ENCODE measurements around the gene OR4D1.

The OR4D1 gene

GRCh38 chr17:58184308-58184985 is 36.3 kb downstream of the OR4D1 start:
- no peak overlapping the region for H3K9ac ChIP-seq (ENCODE audit: low read depth, low read length)

GRCh38 chr17:58184986-58185761 is 37.0 kb downstream of the OR4D1 start:
- Histone ChIP-seq H3K9ac (ENCODE audit: low read depth, low read length) (no peak overlapping the region), H3K9me3 (ENCODE audit: insufficient read depth, low read depth, low read length) (no peaks in the 10 kb centered on the region), H3K4me1 (ENCODE audit: insufficient read depth, low read length) (no peaks in the 10 kb centered on the region), H3K27ac (ENCODE audit: low read length) (no peak overlapping the region), H3K36me3 (ENCODE audit: insufficient read depth, low read depth, low read length) (no peaks in the 10 kb centered on the region), H3K4me3 (ENCODE audit: low read length) (no peak overlapping the region), H3K27me3 (ENCODE audit: insufficient read depth, low read length) (no peaks in the 10 kb centered on the region; the same call in 1 of the 2 replicates)

More at GRCh38 chr17:58184308-58184985, 36.3 kb downstream of the OR4D1 start:
- H3K9me3 ChIP-seq (ENCODE audit: insufficient read depth, low read depth, low read length): no peaks in the 10 kb centered on the region
- H3K27ac ChIP-seq (ENCODE audit: low read length): no peak overlapping the region
- no peaks in the 10 kb centered on the region for H3K4me1 ChIP-seq (ENCODE audit: insufficient read depth, low read length)
- H3K4me3 ChIP-seq (ENCODE audit: low read length): no peak overlapping the region
- no peaks in the 10 kb centered on the region for H3K36me3 ChIP-seq (ENCODE audit: insufficient read depth, low read depth, low read length)
- no peaks in the 10 kb centered on the region; the same call in 1 of the 2 replicates for H3K27me3 ChIP-seq (ENCODE audit: insufficient read depth, low read length)

GRCh38 chr17:58186591-58186990 is 38.4 kb downstream of the OR4D1 start:
- Histone ChIP-seq H3K4me3 (ENCODE audit: low read length) (no peak overlapping the region), H3K9ac (ENCODE audit: low read depth, low read length) (no peak overlapping the region), H3K9me3 (ENCODE audit: insufficient read depth, low read depth, low read length) (no peaks in the 10 kb centered on the region), H3K27me3 (ENCODE audit: insufficient read depth, low read length) (no peaks in the 10 kb centered on the region; the same call in 1 of the 2 replicates), H3K36me3 (ENCODE audit: insufficient read depth, low read depth, low read length) (no peaks in the 10 kb centered on the region), H3K4me1 (ENCODE audit: insufficient read depth, low read length) (no peaks in the 10 kb centered on the region), H3K27ac (ENCODE audit: low read length) (no peak overlapping the region)

- H3K4me1 ChIP-seq (ENCODE audit: insufficient read depth, low read length): no peaks in the 10 kb centered on the region
- no peak overlapping the region for H3K27ac ChIP-seq (ENCODE audit: low read length)
- no peaks in the 10 kb centered on the region for H3K36me3 ChIP-seq (ENCODE audit: insufficient read depth, low read depth, low read length)
- H3K27me3 ChIP-seq (ENCODE audit: insufficient read depth, low read length): no peaks in the 10 kb centered on the region; the same call in 1 of the 2 replicates
- H3K9me3 ChIP-seq (ENCODE audit: insufficient read depth, low read depth, low read length): no peaks in the 10 kb centered on the region
- no peak overlapping the region for H3K9ac ChIP-seq (ENCODE audit: low read depth, low read length)
- no peak overlapping the region for H3K4me3 ChIP-seq (ENCODE audit: low read length)
These were observed 38.9 kb downstream of the OR4D1 start for GRCh38 chr17:58187063-58187462.

- Histone ChIP-seq H3K4me1 (ENCODE audit: insufficient read depth, low read length) (no peaks in the 10 kb centered on the region), H3K27me3 (ENCODE audit: insufficient read depth, low read length) (no peaks in the 10 kb centered on the region; the same call in 1 of the 2 replicates), H3K9me3 (ENCODE audit: insufficient read depth, low read depth, low read length) (no peaks in the 10 kb centered on the region), H3K36me3 (ENCODE audit: insufficient read depth, low read depth, low read length) (no peaks in the 10 kb centered on the region), H3K4me3 (ENCODE audit: low read length) (no peak overlapping the region), H3K27ac (ENCODE audit: low read length) (no peak overlapping the region), H3K9ac (ENCODE audit: low read depth, low read length) (no peak overlapping the region)
These were observed 39.5 kb downstream of the OR4D1 start for GRCh38 chr17:58187675-58188074.

- no peaks in the 10 kb centered on the region for H3K36me3 ChIP-seq (ENCODE audit: insufficient read depth, low read depth, low read length)
- H3K4me1 ChIP-seq (ENCODE audit: insufficient read depth, low read length): no peaks in the 10 kb centered on the region
- no peaks in the 10 kb centered on the region; the same call in 1 of the 2 replicates for H3K27me3 ChIP-seq (ENCODE audit: insufficient read depth, low read length)
- H3K27ac ChIP-seq (ENCODE audit: low read length): no peak overlapping the region
- no peaks in the 10 kb centered on the region for H3K9me3 ChIP-seq (ENCODE audit: insufficient read depth, low read depth, low read length)
- H3K9ac ChIP-seq (ENCODE audit: low read depth, low read length): no peak overlapping the region
- no peak overlapping the region for H3K4me3 ChIP-seq (ENCODE audit: low read length)
These were observed 41.4 kb downstream of the OR4D1 start for GRCh38 chr17:58189436-58190146.

- H3K27ac ChIP-seq (ENCODE audit: low read length): no peak overlapping the region
- no peak overlapping the region for H3K9ac ChIP-seq (ENCODE audit: low read depth, low read length)
- no peaks in the 10 kb centered on the region for H3K9me3 ChIP-seq (ENCODE audit: insufficient read depth, low read depth, low read length)
- H3K27me3 ChIP-seq (ENCODE audit: insufficient read depth, low read length): no peaks in the 10 kb centered on the region; the same call in 1 of the 2 replicates
- H3K4me3 ChIP-seq (ENCODE audit: low read length): no peak overlapping the region
- H3K36me3 ChIP-seq (ENCODE audit: insufficient read depth, low read depth, low read length): no peaks in the 10 kb centered on the region
- H3K4me1 ChIP-seq (ENCODE audit: insufficient read depth, low read length): no peaks in the 10 kb centered on the region
These were observed 43.2 kb downstream of the OR4D1 start for GRCh38 chr17:58191241-58191896.

GRCh38 chr17:58192612-58193011 is 44.4 kb downstream of the OR4D1 start, which contains the start of gene EPX:
EPX (plus strand) TSS chr17:58192726; CDS start chr17:58192847, 121 bp downstream.
- H3K9me3 ChIP-seq (ENCODE audit: insufficient read depth, low read depth, low read length): no peaks in the 10 kb centered on the region
- H3K4me1 ChIP-seq (ENCODE audit: insufficient read depth, low read length): no peaks in the 10 kb centered on the region
- H3K27ac ChIP-seq (ENCODE audit: low read length): no peak within 1 kb of the TSS
- no peaks in the 10 kb centered on the region; the same call in 1 of the 2 replicates for H3K27me3 ChIP-seq (ENCODE audit: insufficient read depth, low read length)
- no peaks in the 10 kb centered on the region for H3K36me3 ChIP-seq (ENCODE audit: insufficient read depth, low read depth, low read length)
- H3K4me3 ChIP-seq (ENCODE audit: low read length): no peak within 1 kb of the TSS
- H3K9ac ChIP-seq (ENCODE audit: low read depth, low read length): no peak within 1 kb of the TSS

GRCh38 chr17:58193641-58194255 is 45.6 kb downstream of the OR4D1 start:
- Histone ChIP-seq H3K9ac (ENCODE audit: low read depth, low read length) (no peak overlapping the region), H3K27me3 (ENCODE audit: insufficient read depth, low read length) (peaks cover 5% of the 10 kb centered on the region; the same call in 1 of the 2 replicates), H3K36me3 (ENCODE audit: insufficient read depth, low read depth, low read length) (no peaks in the 10 kb centered on the region), H3K4me3 (ENCODE audit: low read length) (no peak overlapping the region), H3K4me1 (ENCODE audit: insufficient read depth, low read length) (no peaks in the 10 kb centered on the region), H3K9me3 (ENCODE audit: insufficient read depth, low read depth, low read length) (no peaks in the 10 kb centered on the region), H3K27ac (ENCODE audit: low read length) (no peak overlapping the region)

- H3K4me1 ChIP-seq (ENCODE audit: insufficient read depth, low read length): no peaks in the 10 kb centered on the region
- H3K9ac ChIP-seq (ENCODE audit: low read depth, low read length): no peak overlapping the region
- peaks cover 13% of the 10 kb centered on the region for H3K27me3 ChIP-seq (ENCODE audit: insufficient read depth, low read length)
- H3K4me3 ChIP-seq (ENCODE audit: low read length): no peak overlapping the region
- H3K36me3 ChIP-seq (ENCODE audit: insufficient read depth, low read depth, low read length): no peaks in the 10 kb centered on the region
- H3K9me3 ChIP-seq (ENCODE audit: insufficient read depth, low read depth, low read length): no peaks in the 10 kb centered on the region
- H3K27ac ChIP-seq (ENCODE audit: low read length): no peak overlapping the region
These were observed 47.4 kb downstream of the OR4D1 start for GRCh38 chr17:58195518-58196123.

Measured in iPS-20b (cell line).